ENCODE measurements around the gene OSBP2. TPM values are rescaled to one million over a fixed set of nuclear protein-coding genes. Genes with fewer than 3 reads are reported as not detected.

The OSBP2 gene
- total RNA-seq, 1 donor from 2014 or later: 22.2 TPM

DNA sequence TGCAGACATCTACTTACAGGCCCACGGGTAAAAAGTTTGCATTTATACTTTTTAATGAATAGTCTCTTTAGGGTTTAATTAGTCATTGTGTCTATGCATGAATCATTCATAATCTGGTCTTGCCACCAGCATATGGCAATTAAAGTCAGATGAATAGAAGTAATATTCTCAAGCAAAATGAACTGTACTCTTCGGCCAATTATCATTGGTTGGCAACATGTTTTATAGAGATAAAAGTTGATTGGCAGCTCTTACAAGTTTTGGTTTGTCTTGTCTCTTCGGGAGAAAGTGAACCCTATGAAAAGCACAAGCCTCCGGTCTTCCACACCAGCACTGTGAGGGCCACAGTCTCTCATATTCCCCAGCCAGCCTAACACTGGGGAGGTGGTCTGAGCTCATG is 97.8 kb downstream of the OSBP2 start:
- DNase-seq: no peak
- no peaks in the 10 kb centered on the region for H3K36me3 ChIP-seq
- TF ChIP-seq, protein P1, sequence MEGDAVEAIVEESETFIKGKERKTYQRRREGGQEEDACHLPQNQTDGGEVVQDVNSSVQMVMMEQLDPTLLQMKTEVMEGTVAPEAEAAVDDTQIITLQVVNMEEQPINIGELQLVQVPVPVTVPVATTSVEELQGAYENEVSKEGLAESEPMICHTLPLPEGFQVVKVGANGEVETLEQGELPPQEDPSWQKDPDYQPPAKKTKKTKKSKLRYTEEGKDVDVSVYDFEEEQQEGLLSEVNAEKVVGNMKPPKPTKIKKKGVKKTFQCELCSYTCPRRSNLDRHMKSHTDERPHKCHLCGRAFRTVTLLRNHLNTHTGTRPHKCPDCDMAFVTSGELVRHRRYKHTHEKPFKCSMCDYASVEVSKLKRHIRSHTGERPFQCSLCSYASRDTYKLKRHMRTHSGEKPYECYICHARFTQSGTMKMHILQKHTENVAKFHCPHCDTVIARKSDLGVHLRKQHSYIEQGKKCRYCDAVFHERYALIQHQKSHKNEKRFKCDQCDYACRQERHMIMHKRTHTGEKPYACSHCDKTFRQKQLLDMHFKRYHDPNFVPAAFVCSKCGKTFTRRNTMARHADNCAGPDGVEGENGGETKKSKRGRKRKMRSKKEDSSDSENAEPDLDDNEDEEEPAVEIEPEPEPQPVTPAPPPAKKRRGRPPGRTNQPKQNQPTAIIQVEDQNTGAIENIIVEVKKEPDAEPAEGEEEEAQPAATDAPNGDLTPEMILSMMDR (IDR thresholded peaks at IDR 0.05; ENCODE audit: borderline replicate concordance): no peak
- H3K27me3 ChIP-seq (ENCODE audit: low read depth): no peaks in the 10 kb centered on the region
- no peaks in the 10 kb centered on the region for H3K4me1 ChIP-seq
- no peak overlapping the region for H3K27ac ChIP-seq (replicated peaks)
- H3K4me3 ChIP-seq: no peak overlapping the region
- intact Hi-C loops (cut with micrococcal nuclease): no loop called here
- H3K9me3 ChIP-seq (replicated peaks): peaks cover 15% of the 10 kb centered on the region

DNA sequence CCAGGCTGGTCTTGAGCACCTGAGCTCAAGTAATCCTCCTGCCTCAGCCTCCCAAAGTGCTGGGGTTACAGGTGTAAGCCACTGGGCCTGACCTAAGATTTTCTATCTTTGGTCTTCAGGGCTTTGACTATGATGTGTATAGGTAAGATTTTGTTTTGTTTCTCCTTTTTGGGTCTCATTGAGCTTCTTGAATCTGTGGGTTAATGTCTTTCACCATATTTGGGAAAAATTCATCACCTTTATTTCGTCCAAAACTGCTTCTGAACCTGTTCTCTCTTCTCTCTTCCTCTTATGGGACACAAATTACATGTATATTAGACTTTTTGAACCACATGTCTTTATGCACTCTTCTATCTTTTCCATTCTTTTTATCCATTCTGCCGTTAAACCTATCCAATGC is 100.4 kb downstream of the OSBP2 start:
- TF ChIP-seq, protein P1 (IDR thresholded peaks at IDR 0.05; ENCODE audit: borderline replicate concordance): no peak
- H3K4me1 ChIP-seq: no peaks in the 10 kb centered on the region
- H3K9me3 ChIP-seq (replicated peaks): peaks cover 15% of the 10 kb centered on the region
- H3K4me3 ChIP-seq: no peak overlapping the region
- peaks cover 10% of the 10 kb centered on the region for H3K27me3 ChIP-seq (ENCODE audit: low read depth)
- DNase-seq: no peak
- intact Hi-C loops (cut with micrococcal nuclease): no loop called here
- H3K27ac ChIP-seq (replicated peaks): no peak overlapping the region
- no peaks in the 10 kb centered on the region for H3K36me3 ChIP-seq

DNA sequence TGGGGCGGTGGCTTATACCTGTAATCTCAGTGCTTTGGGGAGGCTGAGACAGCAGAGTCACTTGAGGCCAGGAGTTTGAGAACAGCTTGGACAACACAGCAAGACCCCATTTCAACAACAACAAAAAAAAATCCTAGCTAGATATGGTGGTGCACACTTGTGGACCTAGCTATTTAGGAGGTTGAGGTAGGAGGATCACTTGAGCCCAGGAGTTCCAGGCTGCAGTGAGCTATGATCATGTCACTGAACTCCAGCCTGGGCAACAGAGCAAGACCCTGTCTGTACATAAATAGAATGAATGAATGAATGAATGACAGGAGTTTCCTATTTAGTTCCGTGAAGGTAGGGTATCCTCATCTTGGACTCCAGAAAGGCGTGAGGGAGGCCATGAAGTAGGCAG is 107.0 kb downstream of the OSBP2 start:
- DNase-seq: no peak
- no peak overlapping the region for H3K4me3 ChIP-seq
- H3K9me3 ChIP-seq (replicated peaks): no peaks in the 10 kb centered on the region
- no peak overlapping the region for H3K27ac ChIP-seq (replicated peaks)
- TF ChIP-seq, protein P1 (IDR thresholded peaks at IDR 0.05; ENCODE audit: borderline replicate concordance): no peak
- H3K4me1 ChIP-seq: peaks cover 15% of the 10 kb centered on the region
- peaks cover 54% of the 10 kb centered on the region for H3K27me3 ChIP-seq (ENCODE audit: low read depth)
- no peaks in the 10 kb centered on the region for H3K36me3 ChIP-seq
- intact Hi-C loops (cut with micrococcal nuclease): no loop called here

DNA sequence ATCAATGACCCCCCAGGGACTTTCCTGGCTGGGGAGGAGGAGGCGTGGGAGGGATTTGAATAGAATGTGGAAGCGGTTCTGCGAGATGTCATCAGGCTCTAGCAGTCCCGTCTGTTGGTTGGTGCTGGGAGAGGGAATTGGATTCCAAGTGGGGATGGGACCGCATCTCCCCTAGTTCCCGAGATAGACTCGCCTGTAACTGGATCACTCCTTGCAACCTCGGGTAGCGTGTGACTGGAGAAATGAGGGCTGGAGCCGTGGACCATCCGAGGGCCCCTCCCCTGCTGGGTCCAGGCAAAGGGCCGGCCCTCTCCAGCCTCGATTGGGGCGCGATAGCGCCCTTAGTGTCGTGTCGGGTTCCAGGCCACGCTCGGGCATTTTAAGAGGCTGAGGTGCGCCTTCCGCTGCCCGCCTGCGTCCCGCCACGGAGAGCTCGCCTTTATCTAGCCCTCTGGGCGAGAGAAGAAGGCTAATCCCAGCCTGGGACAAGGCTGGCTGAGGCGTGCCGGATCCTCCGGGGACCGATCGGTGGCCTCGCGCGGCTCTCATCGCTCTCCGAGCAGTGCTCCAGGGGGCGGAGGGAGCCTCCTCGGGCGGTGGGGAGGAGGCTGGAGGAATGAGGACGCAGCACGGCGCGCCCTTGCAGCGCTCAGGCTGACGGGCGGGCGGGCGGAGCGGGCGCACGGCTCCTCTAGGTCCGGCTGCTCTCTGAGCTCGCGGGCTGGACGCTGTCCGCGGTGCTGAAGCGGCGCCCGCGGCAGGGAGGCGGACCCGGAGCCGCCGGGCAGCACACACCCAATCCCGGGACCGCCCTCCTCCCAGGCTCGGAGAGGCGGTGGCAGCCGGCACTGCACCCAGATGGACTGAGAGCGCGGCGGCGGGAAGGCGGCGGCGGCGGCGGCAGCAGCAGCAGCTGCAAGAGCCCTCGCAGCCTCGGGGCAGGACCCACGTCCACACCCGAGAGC is 107.8 kb downstream of the OSBP2 start:
- Histone ChIP-seq H3K27ac (replicated peaks) (no peak overlapping the region), H3K36me3 (no peaks in the 10 kb centered on the region), H3K27me3 (ENCODE audit: low read depth) (peaks cover 58% of the 10 kb centered on the region), H3K4me3 (peak overlapping the region; percentile 54), H3K4me1 (peaks cover 15% of the 10 kb centered on the region), H3K9me3 (replicated peaks) (no peaks in the 10 kb centered on the region)
- TF ChIP-seq, protein P1 (IDR thresholded peaks at IDR 0.05; ENCODE audit: borderline replicate concordance): peak; percentile 70
- intact Hi-C loops (cut with micrococcal nuclease): no loop called here
- DNase-seq: peak; percentile 85

DNA sequence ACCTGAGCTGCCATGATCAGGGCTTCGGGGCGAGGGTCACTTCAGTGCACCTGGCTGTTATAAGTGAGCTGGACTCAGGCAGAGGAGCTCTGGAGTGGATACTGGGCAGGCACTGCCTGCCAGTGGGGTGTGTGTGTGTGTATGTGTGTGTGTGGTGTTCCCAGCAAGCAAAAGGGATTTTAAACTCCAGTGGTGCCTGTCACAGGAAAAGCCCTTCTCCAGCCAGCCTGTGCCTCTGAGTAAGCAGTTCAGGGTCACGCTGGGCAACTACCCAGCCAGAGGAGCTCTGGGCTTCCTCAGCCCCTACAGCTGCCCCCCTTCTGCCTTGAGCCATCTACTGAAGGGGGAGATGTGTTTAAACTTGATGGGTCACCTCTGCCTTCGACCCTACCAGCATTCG is 109.0 kb downstream of the OSBP2 start:
- H3K9me3 ChIP-seq (replicated peaks): no peaks in the 10 kb centered on the region
- no peak overlapping the region for H3K4me3 ChIP-seq
- H3K27ac ChIP-seq (replicated peaks): no peak overlapping the region
- TF ChIP-seq, protein P1 (IDR thresholded peaks at IDR 0.05; ENCODE audit: borderline replicate concordance): no peak
- no peaks in the 10 kb centered on the region for H3K36me3 ChIP-seq
- peaks cover 15% of the 10 kb centered on the region for H3K4me1 ChIP-seq
- DNase-seq: no peak
- H3K27me3 ChIP-seq (ENCODE audit: low read depth): peaks cover 64% of the 10 kb centered on the region
- intact Hi-C loops (cut with micrococcal nuclease): no loop called here

Measured in left ventricle myocardium inferior (tissue), 1 donor.